ENCODE results near the gene CIZ1.
"Not testable (repeated sequence)": the region's sequence is repeated elsewhere in the genome, so short reads cannot be mapped to it uniquely, and the experiment has no call there.

Gene CIZ1

GRCh38 chr9:128185979-128186965 is 5.1 kb downstream of the CIZ1 start:
- Histone ChIP-seq H3K27ac (no peak overlapping the region), H3K4me3 (ENCODE audit: low read depth in 1 of 2, low read length in 1 of 2) (no peak overlapping the region), H3K36me3 (peaks cover 52% of the 10 kb centered on the region), H3K27me3 (no peaks in the 10 kb centered on the region), H3K9me3 (no peaks in the 10 kb centered on the region), H3K4me1 (ENCODE audit: control insufficient read depth in 1 of 2, insufficient read depth in 1 of 2, low read depth in 1 of 2, low read length in 1 of 2) (peaks cover 8 to 14% of the 10 kb centered on the region in 2 experiments)
- TF ChIP-seq CTCF (IDR thresholded peaks at IDR 0.05): no peak

DNA sequence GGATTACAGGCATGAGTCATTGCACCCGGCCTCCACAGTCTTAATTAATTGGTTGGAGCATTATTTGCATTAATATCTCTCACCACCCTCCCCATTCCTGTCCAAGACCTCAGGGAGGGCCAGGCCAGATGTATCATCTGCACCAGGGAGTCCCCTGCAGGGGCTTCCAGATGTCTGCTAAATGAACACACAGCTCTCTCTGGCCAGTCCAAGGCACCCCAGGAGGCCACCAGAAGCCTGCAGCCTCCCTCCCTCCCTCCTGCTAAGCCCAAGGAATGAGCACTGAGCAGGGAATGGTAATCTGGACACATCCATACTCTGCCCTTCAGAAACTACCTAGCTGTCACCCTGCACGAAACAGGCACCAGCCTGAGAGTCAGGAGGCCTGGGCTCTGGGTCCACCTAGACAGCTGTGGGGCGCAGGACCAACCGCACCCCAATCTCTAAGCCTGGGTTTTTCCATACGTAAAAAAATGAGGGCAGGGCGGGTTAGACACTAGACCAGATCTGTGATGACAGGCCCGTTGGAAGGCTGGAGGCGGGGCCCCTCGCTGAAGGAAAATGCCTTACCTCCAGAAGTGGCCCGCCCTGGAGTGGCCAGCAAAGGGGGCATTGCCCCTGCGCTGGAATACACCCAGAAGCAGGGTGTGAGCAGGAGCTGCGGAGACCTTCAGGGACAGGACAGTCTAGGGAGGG is 8.3 kb downstream of the CIZ1 start:
- Histone ChIP-seq H3K4me3 (ENCODE audit: low read depth in 1 of 2, low read length in 1 of 2) (no peak overlapping the region), H3K4me1 (ENCODE audit: control insufficient read depth in 1 of 2, insufficient read depth in 1 of 2, low read depth in 1 of 2, low read length in 1 of 2) (no peaks in the 10 kb centered on the region), H3K27ac (no peak overlapping the region), H3K27me3 (no peaks in the 10 kb centered on the region), H3K9me3 (no peaks in the 10 kb centered on the region), H3K36me3 (peaks cover 79% of the 10 kb centered on the region)
- no peak for TF ChIP-seq CTCF (IDR thresholded peaks at IDR 0.05)

GRCh38 chr9:128181480-128181879 is 9.9 kb downstream of the CIZ1 start:
- not testable (repeated sequence) for H3K4me1 ChIP-seq (ENCODE audit: control insufficient read depth in 1 of 2, insufficient read depth in 1 of 2, low read depth in 1 of 2, low read length in 1 of 2); H3K27ac ChIP-seq; H3K27me3 ChIP-seq; H3K9me3 ChIP-seq; H3K4me3 ChIP-seq (ENCODE audit: low read depth in 1 of 2, low read length in 1 of 2)
- H3K36me3 ChIP-seq: peaks cover 89% of the 10 kb centered on the region

GRCh38 chr9:128180447-128180846 is 10.9 kb downstream of the CIZ1 start:
- Histone ChIP-seq H3K27ac (no peak overlapping the region), H3K27me3 (no peaks in the 10 kb centered on the region), H3K36me3 (peaks cover 90% of the 10 kb centered on the region), H3K4me3 (ENCODE audit: low read depth in 1 of 2, low read length in 1 of 2) (no peak overlapping the region), H3K4me1 (ENCODE audit: control insufficient read depth in 1 of 2, insufficient read depth in 1 of 2, low read depth in 1 of 2, low read length in 1 of 2) (no peaks in the 10 kb centered on the region), H3K9me3 (no peaks in the 10 kb centered on the region)
- TF ChIP-seq CTCF (IDR thresholded peaks at IDR 0.05): no peak

DNA sequence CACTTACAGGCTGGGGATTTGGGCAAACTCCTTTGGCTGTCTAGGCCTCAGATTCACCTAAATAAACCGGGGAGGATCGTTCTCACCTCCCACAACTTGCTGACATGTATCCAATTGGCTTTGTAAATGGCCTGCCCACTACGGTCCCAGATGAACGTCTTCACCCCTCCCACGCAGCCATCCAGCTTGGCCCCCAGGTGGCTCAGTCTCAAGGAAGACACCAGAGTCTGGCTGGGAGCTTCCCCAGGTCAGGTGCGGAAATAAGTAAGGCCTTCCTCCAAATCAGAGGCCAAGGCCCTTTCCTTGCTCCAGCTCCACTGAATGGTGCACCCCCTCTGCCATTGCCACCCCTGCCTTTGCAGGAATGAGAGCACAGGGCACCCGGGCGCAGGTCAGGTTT is 11.4 kb downstream of the CIZ1 start:
- H3K36me3 ChIP-seq: peaks cover 90% of the 10 kb centered on the region
- TF ChIP-seq CTCF (IDR thresholded peaks at IDR 0.05): no peak
- no peak overlapping the region for H3K27ac ChIP-seq
- H3K4me1 ChIP-seq (ENCODE audit: control insufficient read depth in 1 of 2, insufficient read depth in 1 of 2, low read depth in 1 of 2, low read length in 1 of 2): no peaks in the 10 kb centered on the region
- no peak overlapping the region for H3K4me3 ChIP-seq (ENCODE audit: low read depth in 1 of 2, low read length in 1 of 2)
- no peaks in the 10 kb centered on the region for H3K9me3 ChIP-seq
- no peaks in the 10 kb centered on the region for H3K27me3 ChIP-seq

Data from neutrophil (primary cell).